GM12878 (cell line): Measurements from ENCODE around the gene CTH.

Experiments
- HDAC2 ChIP-seq: fragments of 200-600 bp; sonication (generic); IDR thresholded peaks from 2 replicates; pipeline ENCODE4 v1.6.1; 2017
- POLR2A ChIP-seq: IDR thresholded peaks from 2 replicates; pipeline ENCODE4 v1.6.1; 2011; ENCODE audit warnings: low read depth, mild to moderate bottlenecking, low read length
- POLR2AphosphoS5 ChIP-seq: IDR thresholded peaks from 2 replicates; pipeline ENCODE4 v1.6.1; 2011; ENCODE audit warnings: mild to moderate bottlenecking, low read length, inconsistent platforms
- RAD21 ChIP-seq: IDR thresholded peaks from 2 replicates; pipeline ENCODE4 v1.6.1; 2011; ENCODE audit warnings: mild to moderate bottlenecking, low read depth, low read length, moderate library complexity; ENCODE audit not compliant: insufficient read depth
- TAF1 ChIP-seq: IDR thresholded peaks from 2 replicates; pipeline ENCODE4 v1.6.1; 2011; ENCODE audit warnings: mild to moderate bottlenecking, low read depth, low read length, borderline replicate concordance
- ZBTB33 ChIP-seq: fragments of 450-650 bp; IDR thresholded peaks from 2 replicates; pipeline ENCODE4 v1.6.1; 2017; ENCODE audit warnings: mild to moderate bottlenecking

- TF ChIP-seq POLR2A (no peak), TAF1 (no peak), RAD21 (no peak), POLR2AphosphoS5 (no peak), ZBTB33 (no peak), HDAC2 (no peak)
Observed at GRCh38 chr1:70401974-70402373, 9.1 kb upstream of the CTH start.
